Thyroid gland (tissue), 4 donors: ENCODE data around the gene HILPDA.

Experiments
- CTCF ChIP-seq, 6 experiments: fragments of 200-600 bp in 3 of 6; fragments of 450-650 bp in 3 of 6; sonication (generic) in 3 of 6; IDR thresholded peaks; one replicate each; pipeline ENCODE4 v1.5.1; 2016 to 2019; ENCODE audit warnings: antibody characterized with exemption in 6 of 6, mild to moderate bottlenecking in 2 of 6, inconsistent platforms in 1 of 6, moderate library complexity in 1 of 6
- POLR2A ChIP-seq, 2 donors: fragments of 450-650 bp; IDR thresholded peaks; one replicate each; pipeline ENCODE4 v1.6.1; 2017; ENCODE audit warnings: antibody characterized with exemption in 2 of 2, mild to moderate bottlenecking in 2 of 2, moderate library complexity in 1 of 2

GRCh38 chr7:128455543-128456254, at the start of gene HILPDA:
- TF ChIP-seq CTCF (IDR thresholded peaks at IDR 0.05) (peak in 1 of 6 experiments; percentile 25), POLR2A (IDR thresholded peaks at IDR 0.05) (peak in 1 of 2 donors; percentile 84)
